HG03103 (cell line): ENCODE data around the gene G2E3.
"Not testable (repeated sequence)": the region's sequence is repeated elsewhere in the genome, so short reads cannot be mapped to it uniquely, and the experiment has no call there.

Source experiments
- ATAC-seq: cut with Tn5 transposase; IDR thresholded peaks from one replicate; pipeline ENCODE4 v1.9.1; 2021; ENCODE audit warnings: low read depth; ENCODE audit not compliant: unreplicated experiment

Gene G2E3

GRCh38 chr14:30600922-30601918, 42.3 kb downstream of the G2E3 start:
- no peak for ATAC-seq

- no peak for ATAC-seq
These were observed 44.4 kb downstream of the G2E3 start for GRCh38 chr14:30603402-30603801.

- not testable (repeated sequence) for ATAC-seq
These were observed 45.7 kb downstream of the G2E3 start for GRCh38 chr14:30604696-30605095.

GRCh38 chr14:30607156-30607780, 48.3 kb downstream of the G2E3 start:
- ATAC-seq = no peak

GRCh38 chr14:30608533-30609006, 49.6 kb downstream of the G2E3 start:
- ATAC-seq = no peak

GRCh38 chr14:30610787-30611343, 51.9 kb downstream of the G2E3 start:
- no peak for ATAC-seq

- ATAC-seq = no peak
These were observed 55.2 kb downstream of the G2E3 start for GRCh38 chr14:30614155-30614554.

GRCh38 chr14:30620178-30620577, 61.2 kb downstream of the G2E3 start:
- peak; percentile 42 for ATAC-seq

GRCh38 chr14:30621354-30621939, 62.5 kb downstream of the G2E3 start:
- ATAC-seq = peak; percentile 5

- ATAC-seq = peak; percentile 86
These were observed 63.2 kb downstream of the G2E3 start, which contains the start of gene SCFD1 for GRCh38 chr14:30621940-30622830. Gene SCFD1 (plus strand): TSS chr14:30622319. CDS start chr14:30622339, 20 bp downstream.

GRCh38 chr14:30623412-30624131, 64.6 kb downstream of the G2E3 start:
- no peak for ATAC-seq

GRCh38 chr14:30624132-30624423, 65.1 kb downstream of the G2E3 start:
- no peak for ATAC-seq

- no peak for ATAC-seq
These were observed 66.6 kb downstream of the G2E3 start for GRCh38 chr14:30625533-30625932.

GRCh38 chr14:30629432-30629831, 70.5 kb downstream of the G2E3 start:
- ATAC-seq = not testable (repeated sequence)

- no peak for ATAC-seq
These were observed 71.3 kb downstream of the G2E3 start for GRCh38 chr14:30630248-30630647.

GRCh38 chr14:30632730-30633129, 73.8 kb downstream of the G2E3 start:
- no peak for ATAC-seq

- no peak for ATAC-seq
These were observed 80.0 kb downstream of the G2E3 start for GRCh38 chr14:30638926-30639325.

- no peak for ATAC-seq
These were observed 82.2 kb downstream of the G2E3 start for GRCh38 chr14:30641207-30641606.

- not testable (repeated sequence) for ATAC-seq
These were observed 85.5 kb downstream of the G2E3 start for GRCh38 chr14:30644462-30644861.
